DND-41 (cell line): ENCODE results near the gene TBL1X.

ENCODE experiments used
- ATAC-seq: fragments of 200-7000 bp; cut with Tn5 transposase; 3 replicates; pipeline ENCODE4 v1.9.1; 2021; ENCODE audit warnings: low read depth; ENCODE audit not compliant: insufficient read depth
- DNase-seq: peaks from one replicate; pipeline ENCODE4 v3.0.0-alpha.2; 2020
- H2AFZ ChIP-seq: 2 replicates; pipeline ENCODE4 v1.6.0; 2012; ENCODE audit warnings: low read depth, low read length
- H3K27ac ChIP-seq: 2 replicates; pipeline ENCODE4 v1.5.1; 2012; ENCODE audit warnings: low read length, inconsistent platforms
- H3K27me3 ChIP-seq: fragments of 200-600 bp; sonication (generic); 2 replicates; pipeline ENCODE4 v1.6.0; 2012; ENCODE audit warnings: low read length, mild to moderate bottlenecking, inconsistent platforms; ENCODE audit not compliant: insufficient read depth, poor library complexity
- H3K36me3 ChIP-seq: 2 replicates; pipeline ENCODE4 v1.5.1; 2012; ENCODE audit warnings: low read length, inconsistent platforms; ENCODE audit not compliant: insufficient read depth
- H3K4me1 ChIP-seq: 2 replicates; pipeline ENCODE4 v1.5.1; 2012; ENCODE audit warnings: mild to moderate bottlenecking, low read length; ENCODE audit not compliant: insufficient read depth
- H3K4me2 ChIP-seq: 2 replicates; pipeline ENCODE4 v1.6.0; 2012; ENCODE audit warnings: mild to moderate bottlenecking, moderate library complexity, low read length, inconsistent platforms; ENCODE audit not compliant: insufficient read depth
- H3K4me3 ChIP-seq, 2 experiments: fragments of 200-600 bp in 1 of 2; shearing (Covaris generic) in 1 of 2; 2 replicates each; pipeline ENCODE4 v1.5.1; 2012 to 2016; ENCODE audit warnings: inconsistent platforms in 2 of 2, low read length in 2 of 2, mild to moderate bottlenecking in 2 of 2, low read depth in 1 of 2, moderate library complexity in 1 of 2
- H3K79me2 ChIP-seq: 2 replicates; pipeline ENCODE4 v1.6.0; 2012; ENCODE audit warnings: low read length, inconsistent platforms; ENCODE audit not compliant: insufficient read depth
- H3K9ac ChIP-seq: 2 replicates; pipeline ENCODE4 v1.6.0; 2012; ENCODE audit warnings: low read depth, mild to moderate bottlenecking, inconsistent platforms, low read length, moderate library complexity
- H3K9me3 ChIP-seq: 2 replicates; pipeline ENCODE4 v1.5.1; 2012; ENCODE audit warnings: low read length, moderate library complexity, mild to moderate bottlenecking, inconsistent platforms; ENCODE audit not compliant: insufficient read depth, severe bottlenecking
- H4K20me1 ChIP-seq: 2 replicates; pipeline ENCODE4 v1.6.0; 2012; ENCODE audit warnings: low read length; ENCODE audit not compliant: insufficient read depth
- CTCF ChIP-seq: IDR thresholded peaks from 2 replicates; pipeline ENCODE4 v1.5.1; 2012; ENCODE audit warnings: borderline replicate concordance, low read length, moderate library complexity, mild to moderate bottlenecking; ENCODE audit not compliant: poor library complexity, severe bottlenecking; ENCODE audit errors: extremely low read depth
- EZH2 ChIP-seq: IDR thresholded peaks from 3 replicates; pipeline ENCODE4 v1.6.1; 2012; ENCODE audit warnings: borderline replicate concordance, low read depth, mild to moderate bottlenecking, moderate library complexity, low read length, inconsistent platforms; ENCODE audit not compliant: severe bottlenecking

TBL1X gene

GRCh38 chrX:9606971-9607370, 142.1 kb downstream of the TBL1X start:
- Histone ChIP-seq H3K9me3 (no peaks in the 10 kb centered on the region), H3K4me2 (no peak overlapping the region), H3K36me3 (no peaks in the 10 kb centered on the region), H3K27me3 (no peaks in the 10 kb centered on the region), H3K9ac (no peak overlapping the region), H3K79me2 (no peaks in the 10 kb centered on the region), H2AFZ (no peak overlapping the region), H3K27ac (no peak overlapping the region), H3K4me1 (no peaks in the 10 kb centered on the region), H3K4me3 (no peak overlapping the region), H4K20me1 (no peaks in the 10 kb centered on the region; the same call in 1 of the 2 replicates)
- TF ChIP-seq CTCF: no peak
- no peak for TF ChIP-seq EZH2
- no peak for DNase-seq
- no peak for ATAC-seq

DNA sequence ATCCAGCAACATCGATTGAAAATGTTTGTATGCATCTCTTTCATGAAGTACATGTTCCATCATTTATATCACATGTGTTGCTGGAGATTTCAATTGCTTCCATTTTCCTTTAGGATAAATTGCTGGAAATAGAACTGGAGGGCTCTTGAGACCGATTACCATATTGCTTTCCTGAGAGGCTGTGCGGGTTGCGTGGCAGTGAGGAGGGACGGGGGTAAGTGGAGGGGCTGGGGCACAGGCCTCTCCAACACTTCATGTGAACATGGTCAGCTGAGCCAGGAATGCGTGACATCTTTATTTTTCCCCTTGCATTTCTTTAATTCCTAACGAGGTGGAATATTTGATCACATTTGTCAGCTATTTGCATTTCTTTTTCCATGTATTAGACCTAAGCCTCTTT, 144.6 kb downstream of the TBL1X start:
- no peaks in the 10 kb centered on the region for H3K36me3 ChIP-seq
- no peak overlapping the region for H3K4me2 ChIP-seq
- H3K79me2 ChIP-seq: no peaks in the 10 kb centered on the region
- no peaks in the 10 kb centered on the region; the same call in 1 of the 2 replicates for H4K20me1 ChIP-seq
- TF ChIP-seq EZH2 (no peak), CTCF (no peak)
- no peaks in the 10 kb centered on the region for H3K9me3 ChIP-seq
- no peak overlapping the region for H3K4me3 ChIP-seq
- no peak overlapping the region for H3K9ac ChIP-seq
- no peaks in the 10 kb centered on the region for H3K4me1 ChIP-seq
- H3K27ac ChIP-seq: no peak overlapping the region
- ATAC-seq (no peak), DNase-seq (no peak)
- no peak overlapping the region for H2AFZ ChIP-seq
- no peaks in the 10 kb centered on the region for H3K27me3 ChIP-seq

DNA sequence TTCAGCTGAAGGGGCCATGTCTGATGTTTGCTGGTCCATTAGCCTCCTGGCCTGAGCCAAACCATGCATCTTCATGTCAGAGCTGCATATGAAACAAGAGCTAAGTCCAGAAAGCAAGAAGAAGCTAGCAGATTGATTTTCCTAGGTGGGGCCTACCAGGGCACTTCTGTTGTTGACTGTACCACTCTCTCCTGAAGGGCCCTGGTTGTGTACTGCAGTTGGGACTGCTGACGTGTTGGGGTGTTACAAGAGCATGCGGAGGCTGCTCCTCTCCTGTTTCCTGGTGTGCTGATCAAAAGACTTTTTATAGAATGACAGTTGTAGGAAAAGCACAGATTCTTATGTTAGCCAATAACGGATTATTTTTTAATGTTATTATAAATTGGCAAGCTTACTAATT, 145.1 kb downstream of the TBL1X start:
- H4K20me1 ChIP-seq: no peaks in the 10 kb centered on the region; the same call in 1 of the 2 replicates
- H3K36me3 ChIP-seq: no peaks in the 10 kb centered on the region
- ATAC-seq (no peak), DNase-seq (no peak)
- H3K9me3 ChIP-seq: no peaks in the 10 kb centered on the region
- H3K4me2 ChIP-seq: no peak overlapping the region
- H3K27ac ChIP-seq: no peak overlapping the region
- H2AFZ ChIP-seq: no peak overlapping the region
- no peak for TF ChIP-seq CTCF
- no peak for TF ChIP-seq EZH2
- H3K79me2 ChIP-seq: no peaks in the 10 kb centered on the region
- no peaks in the 10 kb centered on the region for H3K27me3 ChIP-seq
- H3K4me1 ChIP-seq: no peaks in the 10 kb centered on the region
- no peak overlapping the region for H3K9ac ChIP-seq
- H3K4me3 ChIP-seq: no peak overlapping the region

- Histone ChIP-seq H3K36me3 (no peaks in the 10 kb centered on the region), H3K4me2 (no peak overlapping the region), H3K4me3 (no peak overlapping the region), H3K9ac (no peak overlapping the region), H3K79me2 (no peaks in the 10 kb centered on the region), H3K9me3 (no peaks in the 10 kb centered on the region), H2AFZ (no peak overlapping the region), H3K27ac (no peak overlapping the region), H3K4me1 (no peaks in the 10 kb centered on the region), H4K20me1 (no peaks in the 10 kb centered on the region; the same call in 1 of the 2 replicates), H3K27me3 (no peaks in the 10 kb centered on the region)
- ATAC-seq (no peak), DNase-seq (no peak)
- TF ChIP-seq CTCF: no peak
- TF ChIP-seq EZH2: no peak
These were observed 146.0 kb downstream of the TBL1X start for GRCh38 chrX:9610771-9611392.
